ENCODE measurements around the gene PDZD7.

PDZD7 gene

DNA sequence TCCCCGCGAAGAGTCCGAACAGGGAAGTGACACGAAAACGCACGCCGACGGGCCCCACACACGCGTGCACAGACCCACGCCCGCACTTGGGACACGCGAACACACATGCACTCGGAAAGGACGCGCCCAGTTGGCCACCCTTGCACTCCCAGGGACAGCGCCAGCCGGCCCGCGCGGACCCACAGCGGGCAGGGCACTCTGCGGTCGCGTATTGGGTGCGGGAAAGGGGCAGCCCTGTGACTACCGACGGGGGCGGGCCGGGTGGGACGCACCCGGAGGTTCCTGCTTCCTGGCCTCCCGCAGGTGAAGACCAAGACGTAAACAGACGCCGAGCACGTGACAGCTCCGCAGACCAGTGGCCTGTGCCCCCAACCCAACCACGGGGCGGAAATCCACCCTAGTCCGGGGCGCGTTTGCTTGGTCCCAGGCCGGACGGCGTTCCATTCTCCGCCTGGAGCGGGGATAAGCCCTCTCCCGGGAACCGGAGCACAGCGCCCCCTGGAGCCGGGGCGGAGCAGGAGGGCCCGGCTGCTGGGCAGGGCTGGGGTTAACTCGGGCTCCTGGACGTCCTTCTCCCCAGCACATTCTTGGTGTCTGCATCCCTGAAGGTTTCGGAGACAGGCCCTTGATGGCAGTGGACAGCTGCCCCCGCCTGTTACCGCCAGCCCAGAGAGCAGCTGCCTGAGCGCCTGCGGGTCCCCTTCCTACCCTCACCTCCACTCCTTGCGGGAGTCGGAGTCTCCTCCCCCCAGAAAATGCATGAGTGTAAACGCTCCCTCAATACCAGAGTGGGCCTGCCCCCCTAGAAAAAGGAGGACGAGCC lies 33.4 kb downstream of the PDZD7 start (continued):
- TF ChIP-seq, protein P1, sequence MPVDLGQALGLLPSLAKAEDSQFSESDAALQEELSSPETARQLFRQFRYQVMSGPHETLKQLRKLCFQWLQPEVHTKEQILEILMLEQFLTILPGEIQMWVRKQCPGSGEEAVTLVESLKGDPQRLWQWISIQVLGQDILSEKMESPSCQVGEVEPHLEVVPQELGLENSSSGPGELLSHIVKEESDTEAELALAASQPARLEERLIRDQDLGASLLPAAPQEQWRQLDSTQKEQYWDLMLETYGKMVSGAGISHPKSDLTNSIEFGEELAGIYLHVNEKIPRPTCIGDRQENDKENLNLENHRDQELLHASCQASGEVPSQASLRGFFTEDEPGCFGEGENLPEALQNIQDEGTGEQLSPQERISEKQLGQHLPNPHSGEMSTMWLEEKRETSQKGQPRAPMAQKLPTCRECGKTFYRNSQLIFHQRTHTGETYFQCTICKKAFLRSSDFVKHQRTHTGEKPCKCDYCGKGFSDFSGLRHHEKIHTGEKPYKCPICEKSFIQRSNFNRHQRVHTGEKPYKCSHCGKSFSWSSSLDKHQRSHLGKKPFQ (tag by site-specific recombination; IDR thresholded peaks at IDR 0.05) = no peak
- TF ChIP-seq ZNF2 (tag by site-specific recombination; IDR thresholded peaks at IDR 0.05) (peak; percentile 88), ZFP3 (tag by site-specific recombination; IDR thresholded peaks at IDR 0.05; ENCODE audit: low read depth) (peak; percentile 77; the same call in 1 of the 2 replicates), ZNF366 (tag by site-specific recombination; conservative IDR thresholded peaks at IDR 0.05) (peak; percentile 70), ZSCAN23 (tag by site-specific recombination; IDR thresholded peaks at IDR 0.05) (0 out of 2 replicates have a peak, but pooled peaks have one; percentile 36), SCRT2 (tag by site-specific recombination; IDR thresholded peaks at IDR 0.05) (no peak), ZNF391 (tag by site-specific recombination; IDR thresholded peaks at IDR 0.05; ENCODE audit: borderline replicate concordance, low read depth) (peak; percentile 70), BCL11A (tag by site-specific recombination; IDR thresholded peaks at IDR 0.05; ENCODE audit: low read depth) (0 out of 2 replicates have a peak, but pooled peaks have one; percentile 18), ZNF211 (tag by site-specific recombination; IDR thresholded peaks at IDR 0.05; ENCODE audit: low read depth) (no peak), ZNF629 (tag by site-specific recombination; IDR thresholded peaks at IDR 0.05) (no peak; the same call in 1 of the 2 replicates), KLF7 (tag by site-specific recombination; IDR thresholded peaks at IDR 0.05; ENCODE audit: borderline replicate concordance) (peak; percentile 13; the same call in 1 of the 2 replicates), ZNF501 (tag by site-specific recombination; IDR thresholded peaks at IDR 0.05) (peak; percentile 60; the same call in 1 of the 2 replicates), ZNF202 (tag by site-specific recombination; IDR thresholded peaks at IDR 0.05; ENCODE audit: borderline replicate concordance) (no peak), ZNF558 (tag by site-specific recombination; IDR thresholded peaks at IDR 0.05) (0 out of 2 replicates have a peak, but pooled peaks have one; percentile 12), GLIS2 (tag by site-specific recombination; IDR thresholded peaks at IDR 0.05) (peak; percentile 95), ZNF335 (tag by site-specific recombination; conservative IDR thresholded peaks at IDR 0.05) (peak; percentile 60; the same call in 1 of the 2 replicates), GLI4 (tag by site-specific recombination; IDR thresholded peaks at IDR 0.05) (peak; percentile 39; the same call in 1 of the 2 replicates), ZNF660 (tag by site-specific recombination; IDR thresholded peaks at IDR 0.05) (0 out of 2 replicates have a peak, but pooled peaks have one; percentile 23), SP3 (tag by site-specific recombination; IDR thresholded peaks at IDR 0.05) (peak; percentile 90; the same call in 1 of the 2 replicates)
- TF ChIP-seq, protein P2, sequence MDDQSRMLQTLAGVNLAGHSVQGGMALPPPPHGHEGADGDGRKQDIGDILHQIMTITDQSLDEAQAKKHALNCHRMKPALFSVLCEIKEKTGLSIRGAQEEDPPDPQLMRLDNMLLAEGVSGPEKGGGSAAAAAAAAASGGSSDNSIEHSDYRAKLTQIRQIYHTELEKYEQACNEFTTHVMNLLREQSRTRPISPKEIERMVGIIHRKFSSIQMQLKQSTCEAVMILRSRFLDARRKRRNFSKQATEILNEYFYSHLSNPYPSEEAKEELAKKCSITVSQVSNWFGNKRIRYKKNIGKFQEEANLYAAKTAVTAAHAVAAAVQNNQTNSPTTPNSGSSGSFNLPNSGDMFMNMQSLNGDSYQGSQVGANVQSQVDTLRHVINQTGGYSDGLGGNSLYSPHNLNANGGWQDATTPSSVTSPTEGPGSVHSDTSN (CRISPR knock-in tag; IDR thresholded peaks at IDR 0.05) = no peak
- TF ChIP-seq, protein P3, sequence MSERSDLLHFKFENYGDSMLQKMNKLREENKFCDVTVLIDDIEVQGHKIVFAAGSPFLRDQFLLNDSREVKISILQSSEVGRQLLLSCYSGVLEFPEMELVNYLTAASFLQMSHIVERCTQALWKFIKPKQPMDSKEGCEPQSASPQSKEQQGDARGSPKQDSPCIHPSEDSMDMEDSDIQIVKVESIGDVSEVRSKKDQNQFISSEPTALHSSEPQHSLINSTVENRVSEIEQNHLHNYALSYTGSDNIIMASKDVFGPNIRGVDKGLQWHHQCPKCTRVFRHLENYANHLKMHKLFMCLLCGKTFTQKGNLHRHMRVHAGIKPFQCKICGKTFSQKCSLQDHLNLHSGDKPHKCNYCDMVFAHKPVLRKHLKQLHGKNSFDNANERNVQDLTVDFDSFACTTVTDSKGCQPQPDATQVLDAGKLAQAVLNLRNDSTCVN (tag by site-specific recombination; optimal IDR thresholded peaks at IDR 0.05) = peak; percentile 96
- TF ChIP-seq, protein P4, sequence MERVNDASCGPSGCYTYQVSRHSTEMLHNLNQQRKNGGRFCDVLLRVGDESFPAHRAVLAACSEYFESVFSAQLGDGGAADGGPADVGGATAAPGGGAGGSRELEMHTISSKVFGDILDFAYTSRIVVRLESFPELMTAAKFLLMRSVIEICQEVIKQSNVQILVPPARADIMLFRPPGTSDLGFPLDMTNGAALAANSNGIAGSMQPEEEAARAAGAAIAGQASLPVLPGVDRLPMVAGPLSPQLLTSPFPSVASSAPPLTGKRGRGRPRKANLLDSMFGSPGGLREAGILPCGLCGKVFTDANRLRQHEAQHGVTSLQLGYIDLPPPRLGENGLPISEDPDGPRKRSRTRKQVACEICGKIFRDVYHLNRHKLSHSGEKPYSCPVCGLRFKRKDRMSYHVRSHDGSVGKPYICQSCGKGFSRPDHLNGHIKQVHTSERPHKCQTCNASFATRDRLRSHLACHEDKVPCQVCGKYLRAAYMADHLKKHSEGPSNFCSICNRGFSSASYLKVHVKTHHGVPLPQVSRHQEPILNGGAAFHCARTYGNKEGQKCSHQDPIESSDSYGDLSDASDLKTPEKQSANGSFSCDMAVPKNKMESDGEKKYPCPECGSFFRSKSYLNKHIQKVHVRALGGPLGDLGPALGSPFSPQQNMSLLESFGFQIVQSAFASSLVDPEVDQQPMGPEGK (tag by site-specific recombination; IDR thresholded peaks at IDR 0.05) = peak; percentile 21; the same call in 1 of the 2 replicates
- TF ChIP-seq, protein P5, sequence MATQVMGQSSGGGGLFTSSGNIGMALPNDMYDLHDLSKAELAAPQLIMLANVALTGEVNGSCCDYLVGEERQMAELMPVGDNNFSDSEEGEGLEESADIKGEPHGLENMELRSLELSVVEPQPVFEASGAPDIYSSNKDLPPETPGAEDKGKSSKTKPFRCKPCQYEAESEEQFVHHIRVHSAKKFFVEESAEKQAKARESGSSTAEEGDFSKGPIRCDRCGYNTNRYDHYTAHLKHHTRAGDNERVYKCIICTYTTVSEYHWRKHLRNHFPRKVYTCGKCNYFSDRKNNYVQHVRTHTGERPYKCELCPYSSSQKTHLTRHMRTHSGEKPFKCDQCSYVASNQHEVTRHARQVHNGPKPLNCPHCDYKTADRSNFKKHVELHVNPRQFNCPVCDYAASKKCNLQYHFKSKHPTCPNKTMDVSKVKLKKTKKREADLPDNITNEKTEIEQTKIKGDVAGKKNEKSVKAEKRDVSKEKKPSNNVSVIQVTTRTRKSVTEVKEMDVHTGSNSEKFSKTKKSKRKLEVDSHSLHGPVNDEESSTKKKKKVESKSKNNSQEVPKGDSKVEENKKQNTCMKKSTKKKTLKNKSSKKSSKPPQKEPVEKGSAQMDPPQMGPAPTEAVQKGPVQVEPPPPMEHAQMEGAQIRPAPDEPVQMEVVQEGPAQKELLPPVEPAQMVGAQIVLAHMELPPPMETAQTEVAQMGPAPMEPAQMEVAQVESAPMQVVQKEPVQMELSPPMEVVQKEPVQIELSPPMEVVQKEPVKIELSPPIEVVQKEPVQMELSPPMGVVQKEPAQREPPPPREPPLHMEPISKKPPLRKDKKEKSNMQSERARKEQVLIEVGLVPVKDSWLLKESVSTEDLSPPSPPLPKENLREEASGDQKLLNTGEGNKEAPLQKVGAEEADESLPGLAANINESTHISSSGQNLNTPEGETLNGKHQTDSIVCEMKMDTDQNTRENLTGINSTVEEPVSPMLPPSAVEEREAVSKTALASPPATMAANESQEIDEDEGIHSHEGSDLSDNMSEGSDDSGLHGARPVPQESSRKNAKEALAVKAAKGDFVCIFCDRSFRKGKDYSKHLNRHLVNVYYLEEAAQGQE (tag by site-specific recombination; IDR thresholded peaks at IDR 0.05) = no peak
- TF ChIP-seq, protein P6, sequence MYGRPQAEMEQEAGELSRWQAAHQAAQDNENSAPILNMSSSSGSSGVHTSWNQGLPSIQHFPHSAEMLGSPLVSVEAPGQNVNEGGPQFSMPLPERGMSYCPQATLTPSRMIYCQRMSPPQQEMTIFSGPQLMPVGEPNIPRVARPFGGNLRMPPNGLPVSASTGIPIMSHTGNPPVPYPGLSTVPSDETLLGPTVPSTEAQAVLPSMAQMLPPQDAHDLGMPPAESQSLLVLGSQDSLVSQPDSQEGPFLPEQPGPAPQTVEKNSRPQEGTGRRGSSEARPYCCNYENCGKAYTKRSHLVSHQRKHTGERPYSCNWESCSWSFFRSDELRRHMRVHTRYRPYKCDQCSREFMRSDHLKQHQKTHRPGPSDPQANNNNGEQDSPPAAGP (tag by site-specific recombination; IDR thresholded peaks at IDR 0.05) = peak; percentile 59
